ENCODE data around the gene ALDH3B1. TPM values are rescaled to one million over a fixed set of nuclear protein-coding genes. Genes with fewer than 3 reads are reported as not detected.

ALDH3B1 gene
- total and polyA plus RNA-seq, 10 of the 15 experiments (the other 5 are each of a cell fraction or from before 2014, with no cell fraction given) = 0.03 to 0.37 (median 0.17) TPM; not detected in 3

DNA sequence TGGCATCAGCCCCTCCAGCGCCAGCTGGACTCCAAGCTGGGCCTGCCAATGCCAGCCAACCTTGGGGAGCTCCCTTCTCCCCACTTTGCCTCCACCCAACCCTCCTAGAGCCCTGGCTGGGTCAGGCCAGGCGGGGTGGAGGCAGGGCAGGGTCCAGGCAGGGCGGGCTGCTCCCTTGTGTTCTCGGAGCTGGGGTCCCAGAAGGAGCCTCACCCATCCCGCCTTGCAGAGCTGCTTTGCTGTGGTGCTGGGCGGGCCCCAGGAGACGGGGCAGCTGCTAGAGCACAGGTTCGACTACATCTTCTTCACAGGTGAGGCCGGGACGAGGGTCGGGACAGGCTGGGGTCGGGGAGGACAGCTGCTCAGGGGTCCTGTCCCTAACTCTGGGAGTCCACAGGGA, 9.4 kb downstream of the ALDH3B1 start:
- in situ Hi-C loops (cut with MboI) = no loop called here
- Histone ChIP-seq H3K9ac (ENCODE audit: control insufficient read depth, insufficient read depth, low read length) (no peak overlapping the region), H3K4me1 (ENCODE audit: control insufficient read depth, insufficient read depth, low read length) (no peaks in the 10 kb centered on the region), H3K36me3 (ENCODE audit: control insufficient read depth in 2 of 2, insufficient read depth in 2 of 2, low read length in 1 of 2) (no peaks in the 10 kb centered on the region), H4K20me1 (ENCODE audit: control insufficient read depth, insufficient read depth) (no peaks in the 10 kb centered on the region), H3K9me3 (replicated peaks; ENCODE audit: control insufficient read depth, insufficient read depth, low read length) (no peaks in the 10 kb centered on the region), H3K79me2 (ENCODE audit: control insufficient read depth, insufficient read depth, low read length) (no peaks in the 10 kb centered on the region), H3K27me3 (replicated peaks in 1 of 2; ENCODE audit: control insufficient read depth in 2 of 2, insufficient read depth in 2 of 2, low read length in 1 of 2) (no peaks in the 10 kb centered on the region; a peak in 1 of 4 replicates), H3K4me3 (no peak overlapping the region), H3K27ac (ENCODE audit: control insufficient read depth, insufficient read depth) (no peak overlapping the region), H2AFZ (ENCODE audit: control insufficient read depth, low read depth, low read length) (no peak overlapping the region), H3K4me2 (ENCODE audit: control insufficient read depth, insufficient read depth) (no peak overlapping the region)
- FAIRE-seq (no peak), ATAC-seq (no peak), DNase-seq (ENCODE audit: low read depth, low spot score) (no peak)
- intact Hi-C loops (cut with micrococcal nuclease; ENCODE audit: unreplicated experiment) = no loop called here
- no TSS peak for BruUV-seq (replicated peaks)
- RAD21 ChIA-PET (ENCODE audit: unreplicated experiment) = interaction anchor here (2.0 kb wide), 1 partner anchor 9 kb away, joined by 5 read pairs; the partner anchor contains the start of gene ALDH3B1
- SMC1A ChIA-PET (ENCODE audit: uncharacterized antibody, unreplicated experiment) = no interaction called here
- TF ChIP-seq IKZF1 (conservative IDR thresholded peaks at IDR 0.05) = no peak
- POLR2A ChIA-PET = no interaction called here
- 27% methylated on average over 12 of the region's 12 CpGs for WGBS (ENCODE audit: insufficient coverage, insufficient replicate concordance, low lambda C conversion rate, missing lambda C conversion rate)
- CTCF ChIA-PET = no interaction called here

DNA sequence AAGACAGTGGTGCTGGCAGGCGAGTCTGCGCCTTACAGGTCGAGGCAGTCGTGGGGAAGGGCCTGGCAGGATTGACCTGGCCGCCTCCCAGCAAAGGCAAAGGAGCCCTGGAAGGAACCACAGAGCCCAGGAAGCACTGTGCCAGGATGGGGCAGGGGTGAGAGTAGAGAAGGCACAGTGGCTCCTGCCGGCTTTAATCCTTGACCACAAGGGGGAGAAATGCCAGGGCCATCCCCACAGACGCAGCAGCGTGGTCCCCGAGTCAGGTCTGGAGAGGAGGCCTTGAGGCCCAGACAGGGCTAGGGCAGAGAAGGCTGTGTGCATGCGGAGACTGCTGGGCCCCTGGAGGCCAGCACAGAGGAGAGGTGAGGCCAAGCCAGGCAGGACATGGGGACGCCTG, 10.4 kb downstream of the ALDH3B1 start:
- Histone ChIP-seq H3K4me3 (no peak overlapping the region), H3K79me2 (ENCODE audit: control insufficient read depth, insufficient read depth, low read length) (no peaks in the 10 kb centered on the region), H3K9me3 (replicated peaks; ENCODE audit: control insufficient read depth, insufficient read depth, low read length) (no peaks in the 10 kb centered on the region), H4K20me1 (ENCODE audit: control insufficient read depth, insufficient read depth) (no peaks in the 10 kb centered on the region), H3K9ac (ENCODE audit: control insufficient read depth, insufficient read depth, low read length) (no peak overlapping the region), H3K4me2 (ENCODE audit: control insufficient read depth, insufficient read depth) (no peak overlapping the region), H2AFZ (ENCODE audit: control insufficient read depth, low read depth, low read length) (no peak overlapping the region), H3K27me3 (replicated peaks in 1 of 2; ENCODE audit: control insufficient read depth in 2 of 2, insufficient read depth in 2 of 2, low read length in 1 of 2) (no peaks in the 10 kb centered on the region; a peak in 1 of 4 replicates), H3K36me3 (ENCODE audit: control insufficient read depth in 2 of 2, insufficient read depth in 2 of 2, low read length in 1 of 2) (no peaks in the 10 kb centered on the region), H3K4me1 (ENCODE audit: control insufficient read depth, insufficient read depth, low read length) (peaks cover under 1% of the 10 kb centered on the region; the same call in 1 of the 2 replicates), H3K27ac (ENCODE audit: control insufficient read depth, insufficient read depth) (no peak overlapping the region)
- ATAC-seq (peak; percentile 53), DNase-seq (ENCODE audit: low read depth, low spot score) (no peak), FAIRE-seq (no peak)
- POLR2A ChIA-PET = no interaction called here
- BruUV-seq (replicated peaks) = no TSS peak
- RAD21 ChIA-PET (ENCODE audit: unreplicated experiment) = interaction anchor here (2.0 kb wide), 1 partner anchor 10 kb away, joined by 5 read pairs; the partner anchor contains the start of gene ALDH3B1
- SMC1A ChIA-PET (ENCODE audit: uncharacterized antibody, unreplicated experiment) = no interaction called here
- 17% methylated on average over 11 of the region's 11 CpGs for WGBS (ENCODE audit: insufficient coverage, insufficient replicate concordance, low lambda C conversion rate, missing lambda C conversion rate)
- TF ChIP-seq, protein P1, sequence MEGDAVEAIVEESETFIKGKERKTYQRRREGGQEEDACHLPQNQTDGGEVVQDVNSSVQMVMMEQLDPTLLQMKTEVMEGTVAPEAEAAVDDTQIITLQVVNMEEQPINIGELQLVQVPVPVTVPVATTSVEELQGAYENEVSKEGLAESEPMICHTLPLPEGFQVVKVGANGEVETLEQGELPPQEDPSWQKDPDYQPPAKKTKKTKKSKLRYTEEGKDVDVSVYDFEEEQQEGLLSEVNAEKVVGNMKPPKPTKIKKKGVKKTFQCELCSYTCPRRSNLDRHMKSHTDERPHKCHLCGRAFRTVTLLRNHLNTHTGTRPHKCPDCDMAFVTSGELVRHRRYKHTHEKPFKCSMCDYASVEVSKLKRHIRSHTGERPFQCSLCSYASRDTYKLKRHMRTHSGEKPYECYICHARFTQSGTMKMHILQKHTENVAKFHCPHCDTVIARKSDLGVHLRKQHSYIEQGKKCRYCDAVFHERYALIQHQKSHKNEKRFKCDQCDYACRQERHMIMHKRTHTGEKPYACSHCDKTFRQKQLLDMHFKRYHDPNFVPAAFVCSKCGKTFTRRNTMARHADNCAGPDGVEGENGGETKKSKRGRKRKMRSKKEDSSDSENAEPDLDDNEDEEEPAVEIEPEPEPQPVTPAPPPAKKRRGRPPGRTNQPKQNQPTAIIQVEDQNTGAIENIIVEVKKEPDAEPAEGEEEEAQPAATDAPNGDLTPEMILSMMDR (IDR thresholded peaks at IDR 0.05 in 2 of 3, conservative IDR thresholded peaks at IDR 0.05 in 1 of 3; ENCODE audit: control insufficient read depth in 2 of 3, extremely low read depth in 1 of 3, insufficient read depth in 1 of 3, low read depth in 3 of 3, low read length in 3 of 3) = peak in 2 of 3 experiments; percentile 11 to 14; a peak in 1 of 6 replicates
- TF ChIP-seq EZH2 (IDR thresholded peaks at IDR 0.05; ENCODE audit: borderline replicate concordance, control insufficient read depth, low read depth, low read length) (no peak), RAD21 (IDR thresholded peaks at IDR 0.05; ENCODE audit: insufficient read depth, low read depth, low read length) (0 out of 2 replicates have a peak, but pooled peaks have one; percentile 2), SRF (IDR thresholded peaks at IDR 0.05; ENCODE audit: low read depth in 2 of 2, low read length in 2 of 2) (no peak), ZZZ3 (IDR thresholded peaks at IDR 0.05; ENCODE audit: control insufficient read depth, insufficient read length, low read depth) (no peak)
- TF ChIP-seq, protein P2, sequence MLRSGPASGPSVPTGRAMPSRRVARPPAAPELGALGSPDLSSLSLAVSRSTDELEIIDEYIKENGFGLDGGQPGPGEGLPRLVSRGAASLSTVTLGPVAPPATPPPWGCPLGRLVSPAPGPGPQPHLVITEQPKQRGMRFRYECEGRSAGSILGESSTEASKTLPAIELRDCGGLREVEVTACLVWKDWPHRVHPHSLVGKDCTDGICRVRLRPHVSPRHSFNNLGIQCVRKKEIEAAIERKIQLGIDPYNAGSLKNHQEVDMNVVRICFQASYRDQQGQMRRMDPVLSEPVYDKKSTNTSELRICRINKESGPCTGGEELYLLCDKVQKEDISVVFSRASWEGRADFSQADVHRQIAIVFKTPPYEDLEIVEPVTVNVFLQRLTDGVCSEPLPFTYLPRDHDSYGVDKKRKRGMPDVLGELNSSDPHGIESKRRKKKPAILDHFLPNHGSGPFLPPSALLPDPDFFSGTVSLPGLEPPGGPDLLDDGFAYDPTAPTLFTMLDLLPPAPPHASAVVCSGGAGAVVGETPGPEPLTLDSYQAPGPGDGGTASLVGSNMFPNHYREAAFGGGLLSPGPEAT (IDR thresholded peaks at IDR 0.05; ENCODE audit: low read depth) = no peak
- in situ Hi-C loops (cut with MboI) = no loop called here
- CTCF ChIA-PET = no interaction called here
- intact Hi-C loops (cut with micrococcal nuclease; ENCODE audit: unreplicated experiment) = loop anchor here (10.0 kb wide), 1 partner anchor 434 kb away; no protein-coding TSS in a partner anchor
